Thymus (tissue), 11 donors: ENCODE data around the gene RPL37A. TPM values are rescaled to one million over a fixed set of nuclear protein-coding genes. Genes with fewer than 3 reads are reported as not detected.

ENCODE experiments used
- DNase-seq, 9 donors: peaks; one replicate each; pipeline ENCODE4 v3.0.0-alpha.2; 2013; ENCODE audit warnings: low spot score in 9 of 9, low read depth in 6 of 9, missing footprints in 1 of 9
- H3K27ac ChIP-seq, 2 donors: one replicate each; pipeline ENCODE4 v1.5.1; 2013; ENCODE audit warnings: control low read depth in 1 of 2, low read depth in 1 of 2, low read length in 1 of 2, mild to moderate bottlenecking in 1 of 2, moderate library complexity in 1 of 2
- H3K27me3 ChIP-seq, 2 donors: one replicate each; pipeline ENCODE4 v1.5.1; 2013; ENCODE audit warnings: low read length in 1 of 2; ENCODE audit not compliant: control insufficient read depth in 2 of 2, insufficient read depth in 1 of 2
- H3K36me3 ChIP-seq, 2 donors: one replicate each; pipeline ENCODE4 v1.5.1; 2013; ENCODE audit warnings: low read length in 1 of 2, mild to moderate bottlenecking in 1 of 2, moderate library complexity in 1 of 2; ENCODE audit not compliant: control insufficient read depth in 2 of 2, insufficient read depth in 2 of 2
- H3K4me1 ChIP-seq, 2 donors: one replicate each; pipeline ENCODE4 v1.5.1; 2013; ENCODE audit warnings: low read length in 2 of 2; ENCODE audit not compliant: control insufficient read depth in 2 of 2, insufficient read depth in 2 of 2
- H3K4me3 ChIP-seq, 2 donors: one replicate each; pipeline ENCODE4 v1.5.1; 2013; ENCODE audit warnings: low read length in 2 of 2, control low read depth in 1 of 2, mild to moderate bottlenecking in 1 of 2
- H3K9me3 ChIP-seq, 2 donors: one replicate each; pipeline ENCODE4 v1.5.1; 2013; ENCODE audit warnings: low read length in 1 of 2, mild to moderate bottlenecking in 1 of 2; ENCODE audit not compliant: control insufficient read depth in 2 of 2, insufficient read depth in 1 of 2
- WGBS: extraction: QIAGEN DNeasy Blood & Tissue Kit; methylation state at CpG from one replicate; pipeline ENCODE4 v1.1.7; 2013; 5-methylcytosine and 5-hydroxymethylcytosine counted together
- polyA plus RNA-seq: library from polyadenylated mRNA; stranded (reverse); fragments of 200-250 nt; gene quantifications from one replicate; pipeline ENCODE4 v1.2.3, GENCODE V29; 2013
- total RNA-seq: library from RNA; stranded (reverse); fragments of 120-200 nt; gene quantifications from one replicate; pipeline ENCODE4 v1.2.4, GENCODE V29; 2013
- donor health status: healthy.

RPL37A gene
- total and polyA plus RNA-seq, 2 donors, result 5,331 to 5,757 TPM

DNA sequence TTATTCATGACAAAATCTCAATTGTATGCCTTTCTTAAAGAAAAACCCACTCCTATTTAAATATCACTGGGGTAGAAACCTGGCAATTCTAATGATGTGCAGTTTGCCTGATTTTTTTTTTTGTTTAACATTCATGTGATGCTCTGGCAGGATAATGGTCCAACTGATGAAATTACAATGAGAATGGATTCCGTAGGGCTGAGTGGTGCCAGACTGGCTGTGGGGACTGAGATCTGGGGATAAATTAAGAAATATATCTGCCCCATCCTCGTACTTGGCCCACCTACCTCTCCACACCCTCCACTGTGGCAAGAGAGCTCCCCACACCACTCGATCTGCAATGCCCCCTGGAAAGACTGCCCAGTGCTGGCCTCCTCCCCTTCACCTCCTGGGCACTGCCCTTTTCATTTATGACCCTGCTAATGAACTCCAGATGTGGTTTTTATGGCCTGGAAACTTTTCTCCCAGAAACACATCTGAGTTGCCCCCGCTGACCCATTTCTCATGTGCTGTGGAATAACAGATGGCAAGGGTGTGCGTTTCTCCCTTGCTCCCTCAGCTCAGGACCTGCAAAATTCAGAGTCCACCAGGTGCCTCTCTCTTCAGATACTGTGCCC lies 33.0 kb upstream of the RPL37A start:
- no peak overlapping the region for H3K4me3 ChIP-seq
- DNase-seq, result no peak
- no peaks in the 10 kb centered on the region for H3K4me1 ChIP-seq
- H3K36me3 ChIP-seq, result peaks cover 0 to 9% of the 10 kb centered on the region in 2 donors
- no peaks in the 10 kb centered on the region for H3K27me3 ChIP-seq
- no peak overlapping the region for H3K27ac ChIP-seq
- 98% methylated on average over 5 of the region's 5 CpGs for WGBS
- H3K9me3 ChIP-seq, result no peaks in the 10 kb centered on the region

DNA sequence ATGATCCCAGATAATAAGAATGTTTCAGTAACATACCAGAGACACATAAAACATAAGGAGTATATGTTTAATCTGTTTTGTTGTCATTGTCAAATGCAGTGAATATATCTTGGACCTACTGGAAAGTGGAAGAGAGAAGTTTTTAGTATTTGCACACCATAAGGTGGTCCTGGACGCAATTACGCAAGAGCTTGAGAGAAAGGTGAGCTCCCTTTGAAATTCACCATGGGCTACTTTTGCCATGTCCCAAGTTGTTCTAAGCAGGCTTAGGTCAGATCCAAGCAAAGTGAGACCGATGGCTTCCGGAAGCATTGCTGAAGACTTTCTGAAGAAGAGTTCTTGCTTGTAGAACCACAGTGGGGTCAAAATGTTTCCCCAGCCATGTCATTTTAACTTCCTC lies 30.8 kb upstream of the RPL37A start:
- no peak for DNase-seq
- Histone ChIP-seq H3K4me3 (no peak overlapping the region), H3K27ac (no peak overlapping the region), H3K27me3 (no peaks in the 10 kb centered on the region), H3K36me3 (peaks cover 0 to 16% of the 10 kb centered on the region in 2 donors), H3K9me3 (no peaks in the 10 kb centered on the region), H3K4me1 (no peaks in the 10 kb centered on the region)
- 98% methylated on average over 4 of the region's 4 CpGs for WGBS

DNA sequence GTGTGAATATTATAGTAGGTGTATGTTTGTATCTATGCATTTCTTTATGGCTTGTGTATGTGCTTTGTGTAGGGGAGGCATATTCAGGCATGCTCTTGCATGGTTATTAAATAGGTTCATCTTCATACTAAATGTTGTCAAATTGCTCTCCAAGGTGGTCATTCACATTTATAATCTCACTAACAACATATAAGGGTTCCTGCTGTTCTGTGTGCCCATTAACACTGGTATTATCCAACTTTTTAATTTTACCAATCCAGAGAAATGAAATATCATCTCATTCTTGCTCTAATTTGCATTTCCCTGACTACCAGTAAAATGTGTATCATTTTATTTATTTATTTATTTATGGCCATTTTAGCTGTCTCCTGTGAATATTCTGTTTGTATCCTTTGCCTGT lies 29.0 kb upstream of the RPL37A start:
- Histone ChIP-seq H3K27ac (no peak overlapping the region), H3K27me3 (no peaks in the 10 kb centered on the region), H3K9me3 (no peaks in the 10 kb centered on the region), H3K4me3 (no peak overlapping the region), H3K36me3 (peaks cover 0 to 14% of the 10 kb centered on the region in 2 donors), H3K4me1 (no peaks in the 10 kb centered on the region)
- no peak for DNase-seq

DNA sequence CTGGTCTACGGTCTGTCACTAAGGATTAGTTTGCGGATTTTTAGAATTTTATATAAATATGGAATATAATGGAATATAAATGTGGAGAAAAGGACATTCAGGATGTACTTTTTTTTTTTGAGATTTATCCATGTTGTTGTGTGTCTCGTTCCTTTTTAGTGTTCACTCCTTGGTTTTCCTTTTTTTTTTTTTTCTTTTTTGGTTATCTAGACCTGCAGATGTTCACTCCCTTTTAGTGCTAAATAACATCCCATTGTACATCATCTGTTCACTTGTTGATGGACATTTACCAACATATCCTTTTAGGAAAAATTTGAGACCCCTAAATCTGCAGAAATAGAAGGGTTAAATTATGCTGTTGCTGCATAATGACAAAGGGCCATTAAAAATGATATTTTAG lies 25.5 kb upstream of the RPL37A start:
- H3K4me3 ChIP-seq, result no peak overlapping the region
- H3K27me3 ChIP-seq, result no peaks in the 10 kb centered on the region
- H3K9me3 ChIP-seq, result no peaks in the 10 kb centered on the region
- H3K36me3 ChIP-seq, result peaks cover 5 to 24% of the 10 kb centered on the region in 2 donors
- H3K27ac ChIP-seq, result no peak overlapping the region
- peaks cover 3 to 11% of the 10 kb centered on the region in 2 donors for H3K4me1 ChIP-seq
- WGBS, result 88% methylated on average over 3 of the region's 3 CpGs
- no peak for DNase-seq

DNA sequence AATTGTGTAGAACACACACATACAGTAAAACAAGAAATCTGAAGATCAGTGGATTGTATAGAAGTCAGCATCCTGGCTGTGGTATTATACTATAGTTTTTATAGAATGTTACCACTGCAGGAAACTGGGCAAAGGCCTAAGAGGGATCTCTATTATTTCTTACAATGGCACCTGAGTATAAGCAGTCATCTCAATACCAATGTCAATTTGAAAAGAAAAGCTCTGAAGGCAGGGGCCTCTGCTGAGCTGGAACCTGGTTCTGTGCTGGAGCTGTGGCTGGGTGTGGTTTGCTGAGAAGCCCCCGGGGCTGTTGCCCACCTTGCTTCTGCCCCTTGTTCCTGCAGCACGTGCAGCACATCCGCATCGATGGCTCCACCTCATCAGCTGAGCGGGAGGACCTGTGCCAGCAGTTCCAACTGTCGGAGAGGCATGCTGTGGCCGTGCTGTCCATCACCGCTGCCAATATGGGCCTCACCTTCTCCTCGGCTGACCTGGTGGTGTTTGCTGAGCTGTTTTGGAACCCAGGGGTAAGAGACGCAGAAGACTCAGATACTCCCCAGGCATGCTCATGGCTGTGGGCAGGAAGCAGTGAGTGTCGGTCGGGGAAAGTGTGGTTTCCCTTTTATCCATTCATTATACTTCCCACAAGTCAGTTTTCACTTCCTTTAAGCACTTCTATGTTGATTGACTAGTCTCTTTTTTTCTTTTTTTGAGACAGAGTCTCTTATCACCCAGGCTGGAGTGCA lies 23.5 kb upstream of the RPL37A start:
- no peak overlapping the region for H3K4me3 ChIP-seq
- H3K4me1 ChIP-seq, result peaks cover 3 to 11% of the 10 kb centered on the region in 2 donors
- H3K9me3 ChIP-seq, result no peaks in the 10 kb centered on the region
- peak in 3 of 9 donors; percentile 12 to 58 (median 35) for DNase-seq
- peak overlapping the region in 1 of 2 donors; percentile 13 for H3K27ac ChIP-seq
- no peaks in the 10 kb centered on the region for H3K27me3 ChIP-seq
- WGBS, result 9% methylated on average over 12 of the region's 12 CpGs
- H3K36me3 ChIP-seq, result peaks cover 15 to 37% of the 10 kb centered on the region in 2 donors

DNA sequence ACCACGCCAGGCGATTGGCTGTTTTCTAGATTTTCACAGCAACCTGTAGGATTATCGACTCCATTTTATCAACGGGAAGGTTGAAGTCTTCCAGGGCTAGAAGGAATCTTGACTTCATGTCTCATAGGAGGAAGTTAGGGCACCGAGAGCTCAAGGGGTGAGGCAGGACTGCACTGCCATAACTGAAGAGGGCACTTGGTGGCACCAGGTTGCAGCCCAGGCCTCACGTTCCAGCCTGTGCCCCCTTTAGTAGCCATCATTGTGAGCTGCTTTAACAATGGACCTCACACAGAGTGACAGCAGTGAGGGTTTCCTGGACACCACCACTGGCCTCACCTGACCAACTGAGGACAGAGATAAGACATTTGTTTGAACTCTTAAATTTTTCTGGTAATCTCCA lies 22.9 kb upstream of the RPL37A start:
- Histone ChIP-seq H3K4me1 (peaks cover 3 to 11% of the 10 kb centered on the region in 2 donors), H3K36me3 (peaks cover 20 to 39% of the 10 kb centered on the region in 2 donors), H3K9me3 (no peaks in the 10 kb centered on the region), H3K4me3 (no peak overlapping the region), H3K27ac (no peak overlapping the region), H3K27me3 (no peaks in the 10 kb centered on the region)
- WGBS, result 93% methylated on average over 6 of the region's 6 CpGs
- no peak for DNase-seq

DNA sequence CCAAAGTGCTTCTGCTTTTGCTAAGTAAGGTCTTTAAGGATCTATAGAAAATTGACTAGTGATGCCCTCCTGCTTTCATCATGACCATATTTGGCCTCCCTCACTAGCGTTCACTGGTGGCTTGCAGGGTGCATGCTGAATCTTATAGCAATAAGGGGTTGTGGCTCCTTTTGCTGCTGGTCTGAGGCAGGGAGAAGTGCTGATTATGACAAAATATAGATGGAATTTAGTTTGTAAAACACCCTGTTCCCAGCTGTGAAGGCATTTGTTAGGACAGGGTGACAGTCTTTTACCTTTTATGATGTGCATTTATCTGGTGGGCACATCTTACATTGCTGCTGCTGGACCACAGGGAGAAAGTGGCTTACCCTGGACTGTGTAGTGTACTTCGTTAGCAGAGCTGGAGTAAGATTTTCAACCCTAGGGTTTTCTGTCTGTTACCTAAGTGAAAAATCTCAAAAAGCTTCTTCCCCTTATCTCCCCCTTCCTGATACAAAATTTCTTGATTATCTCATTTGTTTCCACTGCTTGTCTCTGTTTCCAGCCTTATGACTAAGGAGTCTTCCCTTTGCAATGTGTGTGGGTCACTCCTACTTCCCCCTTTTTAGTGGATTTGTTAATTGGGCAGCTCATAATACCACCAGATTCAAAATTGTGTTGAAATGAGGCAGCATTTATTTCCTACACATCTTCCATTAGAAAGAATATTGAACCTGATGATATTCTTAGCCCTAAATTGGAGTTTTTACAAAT lies 21.2 kb upstream of the RPL37A start:
- DNase-seq, result no peak
- peaks cover 3 to 11% of the 10 kb centered on the region in 2 donors for H3K4me1 ChIP-seq
- no peak overlapping the region for H3K4me3 ChIP-seq
- H3K9me3 ChIP-seq, result no peaks in the 10 kb centered on the region
- WGBS, result 96% methylated on average over 2 of the region's 2 CpGs
- H3K36me3 ChIP-seq, result peaks cover 24 to 37% of the 10 kb centered on the region in 2 donors
- no peak overlapping the region for H3K27ac ChIP-seq
- H3K27me3 ChIP-seq, result no peaks in the 10 kb centered on the region

DNA sequence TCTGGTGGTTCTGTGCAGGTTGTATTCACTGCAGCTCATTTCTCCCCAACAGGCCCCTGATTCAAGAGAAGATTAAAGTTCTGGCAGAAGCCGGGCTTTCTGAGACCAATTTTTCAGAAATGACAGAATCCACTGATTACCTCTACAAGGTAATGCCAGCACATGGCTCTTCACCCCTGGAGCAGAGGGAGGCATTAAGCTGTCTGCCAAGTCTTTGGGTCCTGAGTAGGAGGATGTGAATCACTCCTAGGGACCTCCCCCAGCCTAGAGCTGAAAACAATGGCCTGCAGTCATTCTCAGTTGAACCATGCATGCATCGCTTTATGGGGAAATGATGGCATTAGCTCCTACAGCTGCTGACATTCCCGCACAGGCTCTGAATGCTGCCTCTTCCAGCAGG lies 20.5 kb upstream of the RPL37A start:
- H3K4me1 ChIP-seq, result peaks cover 3 to 11% of the 10 kb centered on the region in 2 donors
- no peak for DNase-seq
- no peak overlapping the region for H3K27ac ChIP-seq
- H3K9me3 ChIP-seq, result no peaks in the 10 kb centered on the region
- WGBS, result 98% methylated on average over 3 of the region's 3 CpGs
- H3K36me3 ChIP-seq, result peaks cover 28 to 43% of the 10 kb centered on the region in 2 donors
- no peak overlapping the region for H3K4me3 ChIP-seq
- no peaks in the 10 kb centered on the region for H3K27me3 ChIP-seq

DNA sequence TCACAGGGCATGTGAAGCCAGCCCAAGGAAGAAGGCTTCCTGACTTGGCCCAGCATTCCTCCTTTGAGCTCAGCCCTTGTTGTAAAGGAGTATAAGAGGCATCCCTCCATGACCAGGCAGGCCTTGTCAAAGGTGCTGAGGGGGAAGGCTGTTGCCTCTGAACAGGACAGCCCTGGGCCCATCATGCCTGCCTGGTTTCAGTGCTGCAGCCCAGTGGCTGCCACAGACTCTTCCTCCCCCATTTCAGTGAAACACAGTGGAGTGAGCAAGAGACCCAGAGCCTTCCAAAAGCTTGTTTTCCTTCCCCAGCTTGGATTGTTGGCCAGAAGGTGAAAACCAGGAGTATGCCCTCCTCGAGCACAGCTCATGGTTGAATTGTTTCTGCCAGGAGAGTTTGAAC lies 19.9 kb upstream of the RPL37A start:
- H3K36me3 ChIP-seq, result peaks cover 32 to 43% of the 10 kb centered on the region in 2 donors
- 96% methylated on average over 1 of the region's 1 CpG for WGBS
- no peak for DNase-seq
- H3K27me3 ChIP-seq, result no peaks in the 10 kb centered on the region
- H3K27ac ChIP-seq, result no peak overlapping the region
- no peaks in the 10 kb centered on the region for H3K9me3 ChIP-seq
- H3K4me1 ChIP-seq, result peaks cover 3 to 11% of the 10 kb centered on the region in 2 donors
- no peak overlapping the region for H3K4me3 ChIP-seq
